Measurements from ENCODE around the gene AGAP1.

The AGAP1 gene

GRCh38 chr2:235538981-235539380 lies 45.1 kb downstream of the AGAP1 start:
- no peak for DNase-seq (ENCODE audit: low read depth)

GRCh38 chr2:235539773-235540172 lies 45.9 kb downstream of the AGAP1 start:
- H3K4me3 ChIP-seq (ENCODE audit: low read length) = no peak overlapping the region
- DNase-seq (ENCODE audit: low read depth) = no peak
- no peak for TF ChIP-seq CTCF (IDR thresholded peaks at IDR 0.05; ENCODE audit: insufficient read depth, low read depth, low read length, missing control alignments)

More at GRCh38 chr2:235538981-235539380, 45.1 kb downstream of the AGAP1 start:
- no peak overlapping the region for H3K4me3 ChIP-seq (ENCODE audit: low read length)
- no peak for TF ChIP-seq CTCF (IDR thresholded peaks at IDR 0.05; ENCODE audit: insufficient read depth, low read depth, low read length, missing control alignments)

GRCh38 chr2:235541016-235541415 lies 47.2 kb downstream of the AGAP1 start:
- no peak overlapping the region for H3K4me3 ChIP-seq (ENCODE audit: low read length)
- no peak for TF ChIP-seq CTCF (IDR thresholded peaks at IDR 0.05; ENCODE audit: insufficient read depth, low read depth, low read length, missing control alignments)
- DNase-seq (ENCODE audit: low read depth) = peak; percentile 63

- no peak overlapping the region for H3K4me3 ChIP-seq (ENCODE audit: low read length)
- TF ChIP-seq CTCF (IDR thresholded peaks at IDR 0.05; ENCODE audit: insufficient read depth, low read depth, low read length, missing control alignments) = no peak
- no peak for DNase-seq (ENCODE audit: low read depth)
These were observed 48.2 kb downstream of the AGAP1 start for GRCh38 chr2:235541838-235542549.

GRCh38 chr2:235542733-235543127 lies 48.9 kb downstream of the AGAP1 start:
- no peak for TF ChIP-seq CTCF (IDR thresholded peaks at IDR 0.05; ENCODE audit: insufficient read depth, low read depth, low read length, missing control alignments)
- DNase-seq (ENCODE audit: low read depth) = no peak
- no peak overlapping the region for H3K4me3 ChIP-seq (ENCODE audit: low read length)

GRCh38 chr2:235543128-235543750 lies 49.4 kb downstream of the AGAP1 start:
- peak; percentile 64 for DNase-seq (ENCODE audit: low read depth)
- TF ChIP-seq CTCF (IDR thresholded peaks at IDR 0.05; ENCODE audit: insufficient read depth, low read depth, low read length, missing control alignments) = no peak

More at GRCh38 chr2:235543128-235543750, 49.4 kb downstream of the AGAP1 start:
- no peak overlapping the region for H3K4me3 ChIP-seq (ENCODE audit: low read length)

Measured in epithelial cell of esophagus (primary cell).